Erythroblast (primary cell): ENCODE measurements around the gene TIMM50.

Experiments
- GATA1 ChIP-seq: IDR thresholded peaks from 2 replicates; pipeline ENCODE4 v1.6.1; 2011; ENCODE audit warnings: low read depth, mild to moderate bottlenecking, control low read depth, low read length, moderate library complexity
- POLR2A ChIP-seq: IDR thresholded peaks from 2 replicates; pipeline ENCODE4 v1.6.1; 2011; ENCODE audit warnings: mild to moderate bottlenecking, low read length

DNA sequence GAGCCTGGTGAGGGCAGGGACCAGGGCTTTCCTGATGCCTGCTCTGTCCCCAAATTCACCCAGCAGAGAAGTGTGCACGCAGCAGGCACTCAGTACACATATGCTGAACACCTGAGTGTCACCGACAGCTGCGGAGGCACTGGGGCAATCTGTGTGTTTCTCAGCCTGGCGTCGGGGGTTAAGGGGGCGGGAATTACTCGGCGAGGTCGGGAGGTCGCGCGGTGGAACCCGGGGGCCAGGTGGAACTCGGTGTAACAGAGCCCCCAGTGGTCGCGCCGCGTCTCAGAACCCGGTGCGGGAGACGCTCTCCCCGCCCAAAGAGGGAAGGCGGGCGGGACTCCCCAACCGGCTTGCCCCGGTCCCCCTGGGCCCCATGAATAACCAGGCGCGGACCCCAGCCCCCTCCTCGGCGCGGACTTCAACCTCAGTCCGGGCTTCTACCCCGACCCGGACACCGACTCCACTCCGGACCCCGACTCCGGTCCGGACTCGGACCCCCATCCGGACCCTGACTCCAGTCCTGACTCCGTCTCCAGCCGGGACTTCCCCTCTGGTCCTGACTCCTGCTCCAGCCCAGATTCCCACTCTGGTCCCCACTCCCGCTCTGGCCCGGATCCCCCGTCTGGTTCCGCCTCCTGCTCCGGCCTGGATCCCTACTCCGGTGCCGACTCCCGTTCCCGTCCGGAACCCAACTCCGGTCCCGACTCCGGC lies 34.4 kb downstream of the TIMM50 start, which contains the start of gene SELENOV:
- no peak for TF ChIP-seq POLR2A
- TF ChIP-seq GATA1 = no peak
